Activated naive CD4-positive, alpha-beta T cell treated with anti-CD3 and anti-CD28 coated beads, Interleukin-2, amount 50 U/mL, for 24 hours (primary cell): ENCODE data around the gene PDIA2.
"Not testable (repeated sequence)": the region's sequence is repeated elsewhere in the genome, so short reads cannot be mapped to it uniquely, and the experiment has no call there.

Source experiments
- H3K27ac Mint-ChIP-seq: one replicate; pipeline ENCODE4 v1.8.0; 2021; ENCODE audit warnings: mild to moderate bottlenecking, mixed read lengths
- H3K27me3 Mint-ChIP-seq: one replicate; pipeline ENCODE4 v1.8.0; 2021; ENCODE audit warnings: mixed read lengths
- H3K36me3 Mint-ChIP-seq: one replicate; pipeline ENCODE4 v1.8.0; 2021; ENCODE audit warnings: mixed read lengths
- H3K4me1 Mint-ChIP-seq: one replicate; pipeline ENCODE4 v1.8.0; 2021; ENCODE audit warnings: mixed read lengths
- H3K4me3 Mint-ChIP-seq: one replicate; pipeline ENCODE4 v1.8.0; 2021; ENCODE audit warnings: mild to moderate bottlenecking, mixed read lengths
- H3K9me3 Mint-ChIP-seq: one replicate; pipeline ENCODE4 v1.8.0; 2021; ENCODE audit warnings: mixed read lengths

The PDIA2 gene

GRCh38 chr16:321532-321931 is 38.6 kb downstream of the PDIA2 start:
- H3K4me1 Mint-ChIP-seq = peaks cover 83% of the 10 kb centered on the region
- H3K4me3 Mint-ChIP-seq = no peak overlapping the region
- H3K9me3 Mint-ChIP-seq = no peaks in the 10 kb centered on the region
- no peaks in the 10 kb centered on the region for H3K27me3 Mint-ChIP-seq
- peaks cover 6% of the 10 kb centered on the region for H3K36me3 Mint-ChIP-seq
- H3K27ac Mint-ChIP-seq = peak overlapping the region; percentile 30

- H3K36me3 Mint-ChIP-seq = peaks cover 6% of the 10 kb centered on the region
- no peaks in the 10 kb centered on the region for H3K27me3 Mint-ChIP-seq
- H3K4me1 Mint-ChIP-seq = peaks cover 86% of the 10 kb centered on the region
- no peaks in the 10 kb centered on the region for H3K9me3 Mint-ChIP-seq
- no peak overlapping the region for H3K27ac Mint-ChIP-seq
- no peak overlapping the region for H3K4me3 Mint-ChIP-seq
Observed at GRCh38 chr16:322476-323143, 39.6 kb downstream of the PDIA2 start.

GRCh38 chr16:324201-324450 is 41.2 kb downstream of the PDIA2 start:
- no peak overlapping the region for H3K27ac Mint-ChIP-seq
- peak overlapping the region; percentile 76 for H3K4me3 Mint-ChIP-seq
- H3K27me3 Mint-ChIP-seq = no peaks in the 10 kb centered on the region
- H3K9me3 Mint-ChIP-seq = no peaks in the 10 kb centered on the region
- peaks cover 70% of the 10 kb centered on the region for H3K4me1 Mint-ChIP-seq
- H3K36me3 Mint-ChIP-seq = peaks cover 6% of the 10 kb centered on the region

- Mint-ChIP-seq H3K27me3 (no peaks in the 10 kb centered on the region), H3K4me1 (peaks cover 65% of the 10 kb centered on the region), H3K27ac (peak overlapping the region; percentile 70), H3K36me3 (peaks cover 4% of the 10 kb centered on the region), H3K4me3 (peak overlapping the region; percentile 76), H3K9me3 (no peaks in the 10 kb centered on the region)
Observed at GRCh38 chr16:324451-325334, 41.7 kb downstream of the PDIA2 start.

- Mint-ChIP-seq H3K36me3 (no peaks in the 10 kb centered on the region), H3K4me1 (peaks cover 63% of the 10 kb centered on the region), H3K27ac (no peak overlapping the region), H3K27me3 (no peaks in the 10 kb centered on the region), H3K4me3 (peak overlapping the region; percentile 76), H3K9me3 (no peaks in the 10 kb centered on the region)
Observed at GRCh38 chr16:325375-326145, 42.6 kb downstream of the PDIA2 start.

- H3K27ac Mint-ChIP-seq = no peak overlapping the region
- H3K27me3 Mint-ChIP-seq = no peaks in the 10 kb centered on the region
- H3K4me1 Mint-ChIP-seq = peaks cover 67% of the 10 kb centered on the region
- H3K4me3 Mint-ChIP-seq = no peak overlapping the region
- H3K9me3 Mint-ChIP-seq = no peaks in the 10 kb centered on the region
- no peaks in the 10 kb centered on the region for H3K36me3 Mint-ChIP-seq
Observed at GRCh38 chr16:330741-331140, 47.8 kb downstream of the PDIA2 start.

- H3K9me3 Mint-ChIP-seq, H3K27ac Mint-ChIP-seq, H3K4me3 Mint-ChIP-seq, H3K36me3 Mint-ChIP-seq, H3K27me3 Mint-ChIP-seq: not testable (repeated sequence)
- H3K4me1 Mint-ChIP-seq = peaks cover 71% of the 10 kb centered on the region
Observed at GRCh38 chr16:331181-331814, 48.3 kb downstream of the PDIA2 start.

GRCh38 chr16:333406-334094 is 50.6 kb downstream of the PDIA2 start:
- Mint-ChIP-seq H3K27ac (peak overlapping the region; percentile 41), H3K9me3 (no peaks in the 10 kb centered on the region), H3K27me3 (no peaks in the 10 kb centered on the region), H3K4me1 (peaks cover 76% of the 10 kb centered on the region), H3K4me3 (no peak overlapping the region), H3K36me3 (no peaks in the 10 kb centered on the region)

- H3K4me3 Mint-ChIP-seq, H3K36me3 Mint-ChIP-seq, H3K9me3 Mint-ChIP-seq, H3K27ac Mint-ChIP-seq, H3K27me3 Mint-ChIP-seq: not testable (repeated sequence)
- peaks cover 81% of the 10 kb centered on the region for H3K4me1 Mint-ChIP-seq
Observed at GRCh38 chr16:334164-334832, 51.3 kb downstream of the PDIA2 start.

- not testable (repeated sequence) for H3K36me3 Mint-ChIP-seq, H3K27me3 Mint-ChIP-seq, H3K27ac Mint-ChIP-seq, H3K9me3 Mint-ChIP-seq, H3K4me3 Mint-ChIP-seq
- H3K4me1 Mint-ChIP-seq = peaks cover 86% of the 10 kb centered on the region
Observed at GRCh38 chr16:334861-335632, 52.1 kb downstream of the PDIA2 start.

GRCh38 chr16:336269-336668 is 53.3 kb downstream of the PDIA2 start:
- Mint-ChIP-seq H3K27me3 (no peaks in the 10 kb centered on the region), H3K36me3 (no peaks in the 10 kb centered on the region), H3K9me3 (no peaks in the 10 kb centered on the region), H3K27ac (no peak overlapping the region), H3K4me3 (no peak overlapping the region), H3K4me1 (peaks cover 82% of the 10 kb centered on the region)
